GM12878 (cell line): Measurements from ENCODE around the gene MTF2. TPM values are rescaled to one million over a fixed set of nuclear protein-coding genes. Genes with fewer than 3 reads are reported as not detected.

Source experiments
- ATAC-seq: fragments of 200-7000 bp; cut with Tn5 transposase; 3 replicates; pipeline ENCODE4 v1.9.1; 2020; ENCODE audit warnings: mild to moderate bottlenecking, moderate library complexity
- BruUV-seq: library from RNA; stranded (reverse); fragments of 400-500 nt; replicated peaks from 2 replicates; lab custom pipeline; 2021; lab: Mats Ljungman, UMichigan
- CTCF ChIA-PET: fragments of 300-600 bp; sonication (Branson Sonifier 250); formaldehyde crosslinking; extraction: SDS; loops from one replicate; lab custom pipeline; 2021; ENCODE audit warnings: inconsistent platforms; lab: Yijun Ruan, JAX
- POLR2A ChIA-PET: fragments of 350-600 bp; formaldehyde crosslinking; extraction: SDS; loops from one replicate; lab custom pipeline; 2021; ENCODE audit warnings: inconsistent platforms; lab: Charles Lee
- RAD21 ChIA-PET: fragments of 300-600 bp; sonication (Branson Sonifier 250); formaldehyde crosslinking; loops from one replicate; lab custom pipeline; 2023; ENCODE audit warnings: antibody characterized with exemption; ENCODE audit not compliant: unreplicated experiment; lab: Charles Lee
- SMC1A ChIA-PET: fragments of 300-600 bp; sonication (Branson Sonifier 250); formaldehyde crosslinking; loops from one replicate; lab custom pipeline; 2023; ENCODE audit not compliant: unreplicated experiment, uncharacterized antibody; lab: Charles Lee
- DNase-seq: peaks from one replicate; pipeline ENCODE4 v3.0.0-alpha.2; 2011; ENCODE audit warnings: low read depth, low spot score
- FAIRE-seq: peaks from 3 replicates; lab custom pipeline; 2011; peaks lifted over from hg19 to GRCh38; lab: Jason Lieb, UNC
- H2AFZ ChIP-seq: 2 replicates; pipeline ENCODE4 v1.6.0; 2011; ENCODE audit warnings: low read depth, low read length, control low read depth; ENCODE audit not compliant: control insufficient read depth
- H3K27ac ChIP-seq: 2 replicates; pipeline ENCODE4 v1.5.1; 2011; ENCODE audit warnings: control low read depth; ENCODE audit not compliant: control insufficient read depth, insufficient read depth
- H3K27me3 ChIP-seq, 2 experiments: replicated peaks in 1 of 2; 2 replicates each; pipeline versions ENCODE4 v1.6.0 to v1.6.1; 2011; ENCODE audit warnings: low read length in 1 of 2; ENCODE audit not compliant: control insufficient read depth in 2 of 2, insufficient read depth in 2 of 2
- H3K36me3 ChIP-seq, 2 experiments: 2 replicates each; pipeline ENCODE4 v1.5.1; 2011; ENCODE audit warnings: low read length in 1 of 2; ENCODE audit not compliant: control insufficient read depth in 2 of 2, insufficient read depth in 2 of 2
- H3K4me1 ChIP-seq: 2 replicates; pipeline ENCODE4 v1.6.1; 2011; ENCODE audit warnings: mild to moderate bottlenecking, low read length, moderate library complexity, mixed read lengths; ENCODE audit not compliant: control insufficient read depth, insufficient read depth
- H3K4me2 ChIP-seq: 2 replicates; pipeline ENCODE4 v1.6.0; 2011; ENCODE audit warnings: control low read depth; ENCODE audit not compliant: control insufficient read depth, insufficient read depth
- H3K4me3 ChIP-seq: fragments of 200-600 bp; sonication (generic); 2 replicates; pipeline ENCODE4 v1.5.1; 2016
- H3K79me2 ChIP-seq: 2 replicates; pipeline ENCODE4 v1.6.0; 2011; ENCODE audit warnings: low read length; ENCODE audit not compliant: control insufficient read depth, insufficient read depth
- H3K9ac ChIP-seq: 2 replicates; pipeline ENCODE4 v1.8.0; 2011; ENCODE audit warnings: low read length, control low read depth, mixed read lengths; ENCODE audit not compliant: control insufficient read depth, insufficient read depth
- H3K9me3 ChIP-seq: replicated peaks from 3 replicates; pipeline ENCODE4 v1.5.1; 2011; ENCODE audit warnings: mild to moderate bottlenecking, low read length; ENCODE audit not compliant: control insufficient read depth, insufficient read depth
- H4K20me1 ChIP-seq: 2 replicates; pipeline ENCODE4 v1.6.0; 2011; ENCODE audit not compliant: control insufficient read depth, insufficient read depth
- FOS ChIP-seq: IDR thresholded peaks from 3 replicates; pipeline ENCODE4 v1.6.1; 2011; ENCODE audit warnings: borderline replicate concordance; ENCODE audit not compliant: insufficient read length; ENCODE audit errors: extremely low read depth
- HDGF ChIP-seq: fragments of 450-650 bp; IDR thresholded peaks from 2 replicates; pipeline ENCODE4 v1.6.1; 2016; ENCODE audit warnings: antibody characterized with exemption
- IKZF2 ChIP-seq, 2 experiments: fragments of 450-650 bp; IDR thresholded peaks; 2 replicates each; pipeline ENCODE4 v1.6.1; 2017; ENCODE audit warnings: mild to moderate bottlenecking in 2 of 2, moderate library complexity in 2 of 2
- KDM1A ChIP-seq: fragments of 200-600 bp; sonication (generic); IDR thresholded peaks from 2 replicates; pipeline ENCODE4 v1.6.1; 2016; ENCODE audit warnings: borderline replicate concordance
- NR2C1 ChIP-seq: fragments of 450-650 bp; IDR thresholded peaks from 2 replicates; pipeline ENCODE4 v1.6.1; 2017; ENCODE audit warnings: antibody characterized with exemption, mild to moderate bottlenecking, moderate library complexity
- RAD51 ChIP-seq: fragments of 450-650 bp; IDR thresholded peaks from 2 replicates; pipeline ENCODE4 v1.6.1; 2016; ENCODE audit warnings: moderate library complexity, mild to moderate bottlenecking, inconsistent platforms
- RB1 ChIP-seq: fragments of 450-650 bp; formaldehyde crosslinking; IDR thresholded peaks from 2 replicates; pipeline ENCODE4 v1.6.1; 2017; ENCODE audit warnings: mild to moderate bottlenecking, borderline replicate concordance
- SPI1 ChIP-seq: IDR thresholded peaks from 2 replicates; pipeline ENCODE4 v1.6.1; 2011; ENCODE audit warnings: low read depth, mild to moderate bottlenecking, low read length, moderate library complexity, borderline replicate concordance; ENCODE audit not compliant: insufficient read depth
- SUPT20H ChIP-seq: IDR thresholded peaks from 2 replicates; pipeline ENCODE4 v1.6.1; 2011; ENCODE audit warnings: low read depth, mild to moderate bottlenecking, low read length, moderate library complexity, borderline replicate concordance; ENCODE audit not compliant: control insufficient read depth
- TCF12 ChIP-seq: IDR thresholded peaks from 2 replicates; pipeline ENCODE4 v1.6.1; 2011; ENCODE audit warnings: low read depth, mild to moderate bottlenecking, low read length
- WRNIP1 ChIP-seq: IDR thresholded peaks from 2 replicates; pipeline ENCODE4 v1.6.1; 2011; ENCODE audit warnings: low read depth, low read length, improper control_type of control experiment, borderline replicate concordance
- ZBTB33 ChIP-seq: fragments of 450-650 bp; IDR thresholded peaks from 2 replicates; pipeline ENCODE4 v1.6.1; 2017; ENCODE audit warnings: mild to moderate bottlenecking
- WGBS: methylation state at CpG from one replicate; pipeline ENCODE4 v1.1.6; 2016; ENCODE audit warnings: low lambda C conversion rate; ENCODE audit not compliant: insufficient replicate concordance, insufficient coverage; ENCODE audit errors: missing lambda C conversion rate; 5-methylcytosine and 5-hydroxymethylcytosine counted together
- in situ Hi-C: fragments of 300-500 bp; cut with MboI; formaldehyde crosslinking; loops from 9 replicates; pipeline ENCODE4 v1.14.3; 2018; ENCODE audit warnings: mixed read lengths
- intact Hi-C: fragments of 100-400 bp; cut with micrococcal nuclease; formaldehyde crosslinking; loops from one replicate; pipeline ENCODE4 v1.14.2; 2022; ENCODE audit not compliant: unreplicated experiment
- polyA plus RNA-seq, 11 experiments: library from polyadenylated mRNA; depleted of rRNA in 4 of 11; unstranded in 6 of 11; stranded (reverse) in 5 of 11; fragments of >200 nt; fragmentation: Nextera tagmentation in 4 of 11; fragmentation: Illumina TruSeq in 1 of 11; extraction: Ambion mirVana in 4 of 11; extraction: Trizol in 1 of 11; gene quantifications; 1 replicate in 1 of 11; 2 replicates in 10 of 11; pipeline versions ENCODE4 v1.2.1 to v1.2.3, GENCODE V29; 2011 to 2016; ENCODE audit warnings: inconsistent platforms in 2 of 11, missing spikeins in 2 of 11, low read depth in 1 of 11
- total RNA-seq, 4 experiments: library from RNA; depleted of rRNA in 3 of 4; stranded (reverse); fragments of >200 nt in 3 of 4; fragmentation: Illumina TruSeq in 1 of 4; extraction: Trizol in 1 of 4; gene quantifications; 2 replicates each; pipeline versions ENCODE4 v1.2.1 to v1.2.3, GENCODE V29; 2013 to 2021
- TF ChIP-seq, protein P1 (sequence below): fragments of 450-650 bp; IDR thresholded peaks from 2 replicates; pipeline ENCODE4 v1.6.1; 2017; ENCODE audit warnings: mild to moderate bottlenecking, moderate library complexity
- TF ChIP-seq, protein P2 (sequence below): fragments of 150-350 bp; IDR thresholded peaks from 2 replicates; pipeline ENCODE4 v1.6.1; 2014; ENCODE audit warnings: mild to moderate bottlenecking, low read depth, low read length
- TF ChIP-seq, protein P3 (sequence below): IDR thresholded peaks from 2 replicates; pipeline ENCODE4 v1.6.1; 2012; ENCODE audit warnings: low read depth, low read length, improper control_type of control experiment

MTF2 gene
- total and polyA plus RNA-seq, 10 of the 15 experiments (the other 5 are each of a cell fraction or from before 2014, with no cell fraction given), result 22.6 to 74.9 (median 42.8) TPM

DNA sequence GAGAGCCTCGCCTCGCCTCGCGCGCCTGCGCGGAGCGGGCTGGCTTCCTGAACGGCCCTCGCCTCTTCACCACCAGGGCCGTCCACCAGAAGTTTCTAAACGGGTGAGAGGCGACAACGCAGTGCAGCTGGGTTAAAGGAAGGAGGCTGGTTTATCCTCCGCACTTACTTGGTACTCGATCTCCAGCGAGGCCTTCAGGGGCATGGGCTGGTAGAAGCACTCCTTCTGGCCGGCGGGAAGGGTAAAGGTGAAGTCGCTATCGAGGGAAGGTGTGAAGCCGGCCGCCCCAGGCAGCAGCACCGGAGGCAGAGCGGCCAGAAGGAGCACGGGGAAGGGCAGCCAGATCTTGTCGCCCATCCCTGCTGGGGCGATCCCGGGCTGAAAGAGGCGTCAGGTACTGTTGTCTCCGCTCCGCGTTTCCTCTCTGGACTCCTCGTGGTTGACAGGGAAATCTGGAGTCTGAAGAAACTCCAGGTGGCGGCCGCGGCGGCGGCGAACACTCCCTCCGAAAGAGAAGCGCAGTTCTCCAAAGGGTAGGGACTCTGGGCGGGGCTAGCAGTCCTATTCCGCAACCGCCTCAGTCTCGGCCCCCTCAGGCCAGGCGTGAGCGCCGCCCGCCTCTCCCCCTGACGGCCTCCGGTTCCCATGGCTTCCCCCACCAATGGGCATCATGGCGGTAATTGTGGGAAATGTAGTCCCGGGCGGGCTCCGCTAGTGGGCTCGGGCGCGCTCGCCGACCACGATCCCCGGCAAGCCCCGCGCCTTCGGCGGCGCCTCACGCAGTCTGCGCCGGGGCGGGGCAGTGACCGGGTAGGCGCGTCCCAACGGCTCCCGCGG lies 101.0 kb downstream of the MTF2 start, which contains the start of gene TMED5:
Gene TMED5 (minus strand): TSS at position 528 of the 837 bp plus-strand sequence. CDS start 171 bp downstream, at position 357.
- Histone ChIP-seq H3K27ac (peak within 1 kb of the TSS; percentile 99), H3K4me1 (no peaks in the 10 kb centered on the region; the same call in 1 of the 2 replicates), H4K20me1 (peaks cover 2% of the 10 kb centered on the region; the same call in 1 of the 2 replicates), H3K36me3 (peaks cover 2 to 7% of the 10 kb centered on the region in 2 experiments; a peak in 2 of 4 replicates), H3K9ac (peak within 1 kb of the TSS; percentile 99), H2AFZ (peak within 1 kb of the TSS; percentile 85), H3K4me2 (peak within 1 kb of the TSS; percentile 90), H3K27me3 (no peaks in the 10 kb centered on the region), H3K4me3 (peak within 1 kb of the TSS; percentile 95), H3K79me2 (peaks cover 91% of the 10 kb centered on the region), H3K9me3 (no peaks in the 10 kb centered on the region; the same call in 1 of the 3 replicates)
- FAIRE-seq (peak; percentile 66), ATAC-seq (peak; percentile 88), DNase-seq (peak; percentile 90)
- TSS peak; percentile 57 for BruUV-seq
- intact Hi-C loops (loop anchor here (1.0 to 10.0 kb wide), 5 partner anchors 101 to 667 kb away; partner anchors contain the start of genes DIPK1A, DR1, MTF2 and RPL5), in situ Hi-C loops (no loop called here)
- ChIA-PET RAD21 (no interaction called here), POLR2A (interaction anchor here (1.5 kb wide), 1 partner anchor 100 kb away, joined by 15 read pairs; the partner anchor contains the start of gene MTF2), CTCF (no interaction called here), SMC1A (no interaction called here)
- under 1% methylated on average over 78 of the region's 78 CpGs for WGBS
- TF ChIP-seq, protein P1, sequence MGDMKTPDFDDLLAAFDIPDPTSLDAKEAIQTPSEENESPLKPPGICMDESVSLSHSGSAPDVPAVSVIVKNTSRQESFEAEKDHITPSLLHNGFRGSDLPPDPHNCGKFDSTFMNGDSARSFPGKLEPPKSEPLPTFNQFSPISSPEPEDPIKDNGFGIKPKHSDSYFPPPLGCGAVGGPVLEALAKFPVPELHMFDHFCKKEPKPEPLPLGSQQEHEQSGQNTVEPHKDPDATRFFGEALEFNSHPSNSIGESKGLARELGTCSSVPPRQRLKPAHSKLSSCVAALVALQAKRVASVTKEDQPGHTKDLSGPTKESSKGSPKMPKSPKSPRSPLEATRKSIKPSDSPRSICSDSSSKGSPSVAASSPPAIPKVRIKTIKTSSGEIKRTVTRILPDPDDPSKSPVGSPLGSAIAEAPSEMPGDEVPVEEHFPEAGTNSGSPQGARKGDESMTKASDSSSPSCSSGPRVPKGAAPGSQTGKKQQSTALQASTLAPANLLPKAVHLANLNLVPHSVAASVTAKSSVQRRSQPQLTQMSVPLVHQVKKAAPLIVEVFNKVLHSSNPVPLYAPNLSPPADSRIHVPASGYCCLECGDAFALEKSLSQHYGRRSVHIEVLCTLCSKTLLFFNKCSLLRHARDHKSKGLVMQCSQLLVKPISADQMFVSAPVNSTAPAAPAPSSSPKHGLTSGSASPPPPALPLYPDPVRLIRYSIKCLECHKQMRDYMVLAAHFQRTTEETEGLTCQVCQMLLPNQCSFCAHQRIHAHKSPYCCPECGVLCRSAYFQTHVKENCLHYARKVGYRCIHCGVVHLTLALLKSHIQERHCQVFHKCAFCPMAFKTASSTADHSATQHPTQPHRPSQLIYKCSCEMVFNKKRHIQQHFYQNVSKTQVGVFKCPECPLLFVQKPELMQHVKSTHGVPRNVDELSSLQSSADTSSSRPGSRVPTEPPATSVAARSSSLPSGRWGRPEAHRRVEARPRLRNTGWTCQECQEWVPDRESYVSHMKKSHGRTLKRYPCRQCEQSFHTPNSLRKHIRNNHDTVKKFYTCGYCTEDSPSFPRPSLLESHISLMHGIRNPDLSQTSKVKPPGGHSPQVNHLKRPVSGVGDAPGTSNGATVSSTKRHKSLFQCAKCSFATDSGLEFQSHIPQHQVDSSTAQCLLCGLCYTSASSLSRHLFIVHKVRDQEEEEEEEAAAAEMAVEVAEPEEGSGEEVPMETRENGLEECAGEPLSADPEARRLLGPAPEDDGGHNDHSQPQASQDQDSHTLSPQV, result no peak
- no peak for TF ChIP-seq RAD51
- TF ChIP-seq, protein P2, sequence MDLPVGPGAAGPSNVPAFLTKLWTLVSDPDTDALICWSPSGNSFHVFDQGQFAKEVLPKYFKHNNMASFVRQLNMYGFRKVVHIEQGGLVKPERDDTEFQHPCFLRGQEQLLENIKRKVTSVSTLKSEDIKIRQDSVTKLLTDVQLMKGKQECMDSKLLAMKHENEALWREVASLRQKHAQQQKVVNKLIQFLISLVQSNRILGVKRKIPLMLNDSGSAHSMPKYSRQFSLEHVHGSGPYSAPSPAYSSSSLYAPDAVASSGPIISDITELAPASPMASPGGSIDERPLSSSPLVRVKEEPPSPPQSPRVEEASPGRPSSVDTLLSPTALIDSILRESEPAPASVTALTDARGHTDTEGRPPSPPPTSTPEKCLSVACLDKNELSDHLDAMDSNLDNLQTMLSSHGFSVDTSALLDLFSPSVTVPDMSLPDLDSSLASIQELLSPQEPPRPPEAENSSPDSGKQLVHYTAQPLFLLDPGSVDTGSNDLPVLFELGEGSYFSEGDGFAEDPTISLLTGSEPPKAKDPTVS, result no peak
- TF ChIP-seq ZBTB33, result no peak
- TF ChIP-seq, protein P3, sequence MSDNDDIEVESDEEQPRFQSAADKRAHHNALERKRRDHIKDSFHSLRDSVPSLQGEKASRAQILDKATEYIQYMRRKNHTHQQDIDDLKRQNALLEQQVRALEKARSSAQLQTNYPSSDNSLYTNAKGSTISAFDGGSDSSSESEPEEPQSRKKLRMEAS, result peak; percentile 61
- 0 out of 2 replicates have a peak, but pooled peaks have one; percentile 17 for TF ChIP-seq RB1
- no peak for TF ChIP-seq KDM1A
- TF ChIP-seq TCF12, result no peak; the same call in 1 of the 2 replicates
- TF ChIP-seq SUPT20H, result no peak
- no peak for TF ChIP-seq WRNIP1
- peak; percentile 56 for TF ChIP-seq NR2C1
- no peak for TF ChIP-seq FOS
- peak; percentile 8; the same call in 1 of the 2 replicates for TF ChIP-seq SPI1
- TF ChIP-seq IKZF2 (IDR thresholded peaks at IDR 0.05), result peak; percentile 59 to 65; a peak in 3 of 4 replicates
- TF ChIP-seq HDGF, result no peak
